ENCODE results near the gene ELP5. TPM values are rescaled to one million over a fixed set of nuclear protein-coding genes. Genes with fewer than 3 reads are reported as not detected.
A peak's percentile ranks its signal among the peaks of the same experiment; 100 is the strongest.
"Not testable (repeated sequence)": the region's sequence is repeated elsewhere in the genome, so short reads cannot be mapped to it uniquely, and the experiment has no call there.

Gene ELP5
- total and polyA plus RNA-seq, 2 donors: 17.7 to 39.2 TPM

DNA sequence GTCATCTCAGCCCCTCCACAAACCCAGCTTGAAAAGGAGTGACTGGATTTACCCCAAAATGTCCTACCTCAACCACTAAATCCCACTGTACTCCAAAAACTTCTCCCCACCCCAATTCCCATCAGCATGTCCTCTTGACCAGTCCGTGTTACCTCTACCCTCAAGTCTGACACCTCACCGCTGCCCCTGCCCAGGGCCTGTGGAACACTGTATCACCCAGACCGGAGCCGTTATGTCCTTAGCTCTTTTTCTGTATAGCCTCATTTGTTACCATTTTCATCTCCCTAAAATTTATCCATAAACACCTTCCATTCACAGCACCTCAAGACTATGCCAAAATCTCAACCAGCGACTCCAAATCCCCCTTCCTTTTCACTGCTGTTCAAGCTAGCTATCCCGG, 15.2 kb upstream of the ELP5 start:
- H3K36me3 ChIP-seq (ENCODE audit: insufficient read depth): no peaks in the 10 kb centered on the region
- 85% methylated on average over 6 of the region's 6 CpGs for WGBS
- no peak overlapping the region for H3K27ac ChIP-seq (ENCODE audit: low read depth)
- no peaks in the 10 kb centered on the region for H3K4me1 ChIP-seq (ENCODE audit: insufficient read depth)
- no peak for DNase-seq (ENCODE audit: extremely low spot score)
- no peak overlapping the region for H3K4me3 ChIP-seq (ENCODE audit: low read depth, low read length)

DNA sequence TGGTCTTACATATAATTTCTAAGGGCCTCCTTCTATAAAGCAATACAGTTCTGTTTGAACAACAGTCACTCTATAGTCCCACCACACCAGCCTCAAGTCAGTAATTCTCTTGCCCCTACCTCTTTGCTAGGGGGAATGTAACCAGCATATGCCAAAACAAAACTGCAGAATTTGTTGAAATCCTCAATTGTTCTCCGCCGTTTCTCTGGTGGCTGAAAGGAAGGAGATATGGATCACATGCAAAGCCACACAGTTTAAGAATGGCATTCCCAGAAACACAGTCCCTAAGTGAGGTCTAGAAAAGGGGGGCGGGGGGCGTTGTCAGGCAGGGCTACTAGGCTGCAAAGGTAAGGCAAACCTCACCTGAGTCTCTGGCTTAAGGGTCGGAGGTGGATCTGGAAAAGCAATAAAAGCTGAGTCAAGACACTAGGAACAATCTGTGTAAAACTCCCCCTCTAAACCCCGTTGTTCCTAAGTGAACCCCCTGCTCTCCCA, 14.7 kb upstream of the ELP5 start:
- 32% methylated on average over 6 of the region's 6 CpGs for WGBS
- H3K4me1 ChIP-seq (ENCODE audit: insufficient read depth): no peaks in the 10 kb centered on the region

DNA sequence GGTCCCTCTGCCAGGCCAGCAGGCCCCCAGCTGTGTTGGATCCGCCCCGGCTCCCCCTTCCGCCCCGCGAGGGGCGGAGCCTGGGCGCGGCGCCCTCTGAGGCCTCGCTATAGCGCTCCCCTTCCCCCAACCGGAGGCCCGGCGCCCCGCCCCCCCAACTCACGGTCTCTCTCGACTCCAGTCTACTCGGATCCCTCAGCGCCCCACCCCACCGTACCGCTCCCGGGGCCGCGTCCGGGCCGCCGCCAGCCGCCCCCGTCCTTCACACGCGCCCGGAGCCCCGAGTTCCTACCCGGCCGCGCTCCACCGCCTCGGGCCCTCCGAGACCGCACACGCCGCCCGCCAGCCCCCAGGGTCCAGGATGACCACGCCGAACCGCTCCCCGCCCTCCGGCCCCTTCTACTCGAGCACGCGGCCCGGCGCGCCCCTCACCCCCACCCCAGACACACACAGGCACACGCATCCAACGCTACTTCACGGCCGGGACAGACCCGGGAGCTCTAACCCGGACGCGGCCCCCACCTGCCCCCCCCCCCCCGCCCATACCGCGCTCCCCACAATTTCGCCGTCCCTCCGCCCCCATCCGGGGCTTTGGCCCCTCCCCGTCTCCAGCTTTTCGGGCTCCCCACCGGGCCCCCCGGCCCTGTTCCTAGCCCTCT, 14.1 kb upstream of the ELP5 start:
- H3K4me1 ChIP-seq (ENCODE audit: insufficient read depth): no peaks in the 10 kb centered on the region
- 1% methylated on average over 73 of the region's 73 CpGs for WGBS
- peak overlapping the region; percentile 92 for H3K4me3 ChIP-seq (ENCODE audit: low read depth, low read length)
- no peak for DNase-seq (ENCODE audit: extremely low spot score)
- H3K36me3 ChIP-seq (ENCODE audit: insufficient read depth): no peaks in the 10 kb centered on the region
- peak overlapping the region; percentile 97 for H3K27ac ChIP-seq (ENCODE audit: low read depth)

More for the DNA sequence above, 14.7 kb upstream of the ELP5 start:
- H3K36me3 ChIP-seq (ENCODE audit: insufficient read depth): no peaks in the 10 kb centered on the region
- DNase-seq (ENCODE audit: extremely low spot score): no peak
- peak overlapping the region; percentile 92 for H3K4me3 ChIP-seq (ENCODE audit: low read depth, low read length)
- H3K27ac ChIP-seq (ENCODE audit: low read depth): peak overlapping the region; percentile 97

DNA sequence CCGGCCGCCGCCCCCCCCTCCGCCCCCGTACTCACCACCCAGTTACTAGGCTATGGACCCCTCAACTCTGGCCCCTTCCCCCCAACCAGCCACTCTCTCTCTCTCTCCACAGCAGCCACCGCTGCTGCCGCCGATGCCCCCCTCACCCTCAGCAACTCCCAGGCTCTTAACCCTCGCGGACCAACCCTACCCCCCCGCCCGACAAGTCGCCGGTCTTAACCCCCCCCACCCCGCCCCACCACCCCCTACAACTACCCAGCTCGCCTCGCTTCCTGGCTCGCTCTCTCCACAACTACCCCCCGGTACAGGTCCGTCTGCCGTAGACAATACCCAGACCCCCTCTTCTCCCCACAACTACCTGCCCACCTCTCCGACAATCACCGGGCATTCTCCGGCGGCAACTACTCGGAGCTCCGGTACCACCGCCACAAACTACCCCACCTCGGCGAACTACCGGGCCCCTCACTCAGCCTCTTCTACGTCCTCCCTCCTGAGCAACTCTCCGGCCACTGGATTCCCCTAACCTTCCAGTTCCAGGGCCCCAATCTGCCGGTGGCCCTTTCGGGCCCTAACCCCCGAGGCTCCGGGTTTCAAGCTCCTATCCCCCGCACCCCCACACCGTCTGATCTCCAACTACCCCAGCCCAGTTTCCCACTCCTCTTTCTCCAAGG, 13.5 kb upstream of the ELP5 start:
- Histone ChIP-seq H3K4me3 (ENCODE audit: low read depth, low read length) (peak overlapping the region; percentile 92), H3K36me3 (ENCODE audit: insufficient read depth) (no peaks in the 10 kb centered on the region), H3K27ac (ENCODE audit: low read depth) (peak overlapping the region; percentile 97), H3K4me1 (ENCODE audit: insufficient read depth) (no peaks in the 10 kb centered on the region)
- 1% methylated on average over 39 of the region's 39 CpGs for WGBS
- DNase-seq (ENCODE audit: extremely low spot score): no peak

DNA sequence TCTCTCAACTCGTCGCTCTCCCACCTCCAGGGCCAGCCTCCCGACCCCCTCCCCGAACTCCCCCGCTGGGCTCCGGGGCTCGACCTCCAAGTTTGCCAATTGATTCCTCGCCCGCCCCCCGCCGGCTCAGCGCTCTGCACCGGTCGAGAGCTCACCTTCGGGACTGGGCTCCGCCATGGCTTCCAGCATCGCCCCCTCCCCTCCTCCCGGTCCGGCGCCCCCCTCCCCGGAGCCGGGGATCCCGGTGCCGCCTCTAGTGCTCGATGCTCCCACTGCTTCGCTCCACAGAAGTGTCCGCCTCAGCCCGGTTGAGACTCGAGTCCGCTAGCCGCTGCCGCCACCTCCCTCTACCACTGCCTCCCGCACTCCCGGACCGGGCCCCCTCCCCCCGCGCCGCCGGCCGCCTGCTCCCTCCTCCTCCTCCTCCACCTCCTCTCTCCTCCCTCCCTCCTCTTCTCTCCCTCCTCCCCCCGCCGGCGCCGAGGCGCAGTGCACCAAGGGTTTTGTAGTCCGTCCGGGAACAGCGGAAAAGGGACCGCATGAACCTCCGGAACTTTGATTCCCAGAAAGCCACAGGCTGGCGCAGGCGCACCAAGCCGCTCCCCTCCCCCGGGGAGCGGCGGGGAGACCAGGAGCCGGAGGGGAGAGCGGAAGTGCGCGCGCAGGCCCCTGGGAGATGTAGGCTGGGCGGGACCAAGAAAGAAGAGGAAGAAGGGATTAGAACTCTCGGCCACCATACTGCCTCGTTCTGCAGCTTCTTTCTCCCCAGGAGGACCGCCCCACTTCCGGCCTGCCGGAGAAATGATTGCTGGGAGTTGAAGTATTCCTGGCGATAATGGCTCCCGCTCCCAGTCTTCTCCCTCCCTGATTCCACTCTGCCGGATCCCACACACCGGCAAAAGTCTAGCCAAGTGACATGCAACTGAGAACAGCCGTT, 12.7 kb upstream of the ELP5 start, which contains the start of gene PHF23:
PHF23 (minus strand) TSS at position 367 of the 937 bp plus-strand sequence; CDS start at position 189, 178 bp downstream.
- peak within 1 kb of the TSS; percentile 92 for H3K4me3 ChIP-seq (ENCODE audit: low read depth, low read length)
- H3K4me1 ChIP-seq (ENCODE audit: insufficient read depth): no peaks in the 10 kb centered on the region
- H3K36me3 ChIP-seq (ENCODE audit: insufficient read depth): no peaks in the 10 kb centered on the region
- 1% methylated on average over 72 of the region's 72 CpGs for WGBS
- peak within 1 kb of the TSS; percentile 97 for H3K27ac ChIP-seq (ENCODE audit: low read depth)
- peak; percentile 99 for DNase-seq (ENCODE audit: extremely low spot score)

DNA sequence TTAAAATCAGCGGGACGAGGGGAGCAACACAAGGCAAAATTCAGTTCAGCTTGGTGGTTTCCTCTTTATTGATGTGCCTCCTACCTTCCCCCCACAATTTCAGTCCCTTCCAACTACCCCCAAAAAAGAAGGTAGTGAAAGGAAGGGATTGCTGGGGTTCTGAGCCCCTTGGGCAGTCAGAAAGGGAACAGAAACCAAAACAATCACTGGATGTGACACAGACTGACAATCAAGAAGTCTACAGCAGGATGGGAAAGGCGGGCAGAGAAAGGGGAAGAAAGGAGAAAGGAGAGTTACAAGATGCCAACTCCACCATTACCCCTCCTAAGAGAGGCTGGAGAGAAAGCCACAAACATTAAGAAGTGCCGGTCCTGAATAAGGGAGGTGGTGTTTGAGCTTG, 11.6 kb upstream of the ELP5 start:
- no peak overlapping the region for H3K4me3 ChIP-seq (ENCODE audit: low read depth, low read length)
- H3K27ac ChIP-seq (ENCODE audit: low read depth): no peak overlapping the region
- no peaks in the 10 kb centered on the region for H3K4me1 ChIP-seq (ENCODE audit: insufficient read depth)
- no peaks in the 10 kb centered on the region for H3K36me3 ChIP-seq (ENCODE audit: insufficient read depth)
- WGBS: 69% methylated on average over 4 of the region's 4 CpGs
- DNase-seq (ENCODE audit: extremely low spot score): no peak

DNA sequence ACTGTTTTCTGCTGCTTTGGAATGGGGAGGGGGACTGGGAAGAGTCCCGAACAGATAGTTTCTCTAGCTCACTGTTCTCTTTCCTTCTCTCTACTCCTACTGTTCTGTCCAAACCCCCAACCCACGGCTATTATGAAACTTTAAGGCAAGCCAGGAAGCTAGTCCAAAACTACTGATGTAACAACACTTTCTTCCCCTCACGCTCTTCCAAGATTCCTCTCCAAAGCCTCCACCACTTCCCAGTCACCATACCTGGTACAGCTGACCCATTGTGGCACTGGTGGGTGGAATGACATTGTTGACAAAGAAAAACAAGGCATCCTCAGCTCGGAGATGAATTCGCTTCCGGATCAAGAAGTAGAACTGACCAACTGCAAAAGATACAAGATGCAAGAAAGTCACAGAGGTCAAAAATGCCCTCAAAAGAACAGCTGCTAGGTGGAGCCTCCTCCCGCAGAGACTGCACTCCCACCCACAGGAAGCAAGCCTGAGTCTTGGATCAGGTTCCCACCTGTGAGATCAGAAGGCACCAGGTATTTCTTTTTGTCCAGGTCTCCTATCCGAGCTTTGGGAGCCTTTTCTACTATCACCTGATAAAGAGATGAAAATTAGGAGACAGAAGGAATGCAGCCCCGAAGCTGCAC, 10.8 kb upstream of the ELP5 start:
- Histone ChIP-seq H3K27ac (ENCODE audit: low read depth) (peak overlapping the region; percentile 99), H3K4me1 (ENCODE audit: insufficient read depth) (no peaks in the 10 kb centered on the region), H3K4me3 (ENCODE audit: low read depth, low read length) (peak overlapping the region; percentile 80), H3K36me3 (ENCODE audit: insufficient read depth) (no peaks in the 10 kb centered on the region)
- WGBS: 33% methylated on average over 9 of the region's 9 CpGs
- no peak for DNase-seq (ENCODE audit: extremely low spot score)

DNA sequence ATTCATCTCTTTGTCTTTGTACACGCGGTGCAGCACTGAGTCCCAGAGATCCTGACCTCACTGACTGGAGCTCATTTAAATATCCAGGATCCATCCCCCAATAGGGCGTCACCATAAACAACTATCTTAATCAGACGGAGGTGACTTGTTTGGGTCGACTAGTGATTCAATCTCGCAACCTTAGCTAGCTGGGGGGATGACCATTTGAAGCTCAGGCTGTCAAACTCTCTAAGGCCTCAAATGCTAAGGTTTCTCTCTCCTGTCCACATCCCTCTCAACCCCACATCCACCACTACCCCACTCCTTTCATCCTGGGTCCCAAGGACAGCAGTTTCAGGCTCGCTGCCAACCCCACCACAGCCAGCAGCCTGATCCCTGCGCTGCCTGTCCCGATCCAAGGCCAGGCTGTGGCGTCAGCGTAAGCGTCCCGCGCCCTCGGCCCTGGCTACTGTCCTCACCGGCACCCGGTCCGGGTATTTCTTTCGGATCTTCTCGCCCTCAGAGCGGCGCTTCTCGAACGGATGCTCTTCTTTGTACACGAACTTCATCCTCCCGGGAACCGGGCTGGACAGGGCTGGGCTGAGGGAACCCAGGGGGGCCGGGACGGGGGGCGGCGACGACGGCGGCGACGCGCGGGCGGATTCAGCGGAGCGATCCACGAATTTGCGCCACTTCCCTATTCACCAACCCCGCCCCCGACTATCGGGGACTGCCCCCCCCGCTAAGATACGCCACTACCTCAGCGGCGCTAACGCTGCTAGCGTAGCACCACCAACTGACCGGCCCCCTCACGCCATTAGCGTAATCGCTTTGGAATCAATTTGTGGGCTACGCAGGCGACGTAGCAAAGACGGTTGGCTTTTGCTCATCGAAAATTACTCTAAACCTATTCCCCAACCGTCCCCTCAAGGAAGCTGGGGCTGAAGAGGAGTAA, 10.0 kb upstream of the ELP5 start, which contains the start of gene GABARAP:
GABARAP (minus strand) TSS at position 667 of the 934 bp plus-strand sequence; CDS start at position 548, 119 bp downstream.
- Histone ChIP-seq H3K36me3 (ENCODE audit: insufficient read depth) (no peaks in the 10 kb centered on the region), H3K4me1 (ENCODE audit: insufficient read depth) (no peaks in the 10 kb centered on the region)

DNA sequence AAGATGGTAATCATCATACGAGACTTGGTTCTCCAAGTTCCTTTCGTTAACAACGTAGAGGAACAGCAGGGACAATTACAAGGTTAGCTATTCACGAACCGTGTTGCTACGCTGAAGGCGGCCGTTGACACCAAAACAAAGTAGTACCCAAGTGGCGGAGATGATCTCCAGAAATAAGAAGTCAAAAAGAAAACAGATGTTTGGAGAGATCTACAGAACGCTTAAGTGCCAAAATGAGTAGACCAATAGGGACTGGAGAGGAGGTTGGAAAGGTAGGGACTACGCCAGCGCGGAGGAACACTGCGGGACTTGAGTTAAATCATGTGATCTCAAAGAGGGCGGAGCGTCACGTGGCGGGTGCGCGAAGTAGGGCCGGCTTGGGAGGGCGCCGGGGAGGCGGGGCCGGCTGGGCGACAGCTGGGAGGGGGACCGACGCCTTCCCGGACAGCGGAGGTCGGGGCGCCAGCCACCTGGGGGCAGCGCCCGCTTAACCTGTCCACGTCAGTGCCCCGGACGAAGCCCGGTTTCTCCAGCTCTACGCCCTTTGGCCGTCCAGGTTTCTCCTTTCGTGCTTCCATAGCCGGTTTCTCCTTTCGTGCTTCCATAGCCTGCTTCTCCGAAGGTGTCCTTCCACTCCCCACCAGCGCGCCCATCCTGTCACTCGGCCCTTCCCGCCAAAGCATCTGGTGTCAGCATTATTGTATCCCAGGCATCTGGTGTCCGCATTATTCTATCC, 9.1 kb upstream of the ELP5 start:
- DNase-seq (ENCODE audit: extremely low spot score): peak; percentile 95
- Histone ChIP-seq H3K36me3 (ENCODE audit: insufficient read depth) (no peaks in the 10 kb centered on the region), H3K27ac (ENCODE audit: low read depth) (peak overlapping the region; percentile 92), H3K4me3 (ENCODE audit: low read depth, low read length) (peak overlapping the region; percentile 80), H3K4me1 (ENCODE audit: insufficient read depth) (no peaks in the 10 kb centered on the region)
- 1% methylated on average over 49 of the region's 49 CpGs for WGBS

More for the DNA sequence above, 10.0 kb upstream of the ELP5 start, which contains the start of gene GABARAP:
- Histone ChIP-seq H3K27ac (ENCODE audit: low read depth) (peak within 1 kb of the TSS; percentile 99), H3K4me3 (ENCODE audit: low read depth, low read length) (peak within 1 kb of the TSS; percentile 80)
- WGBS: under 1% methylated on average over 62 of the region's 62 CpGs
- peak; percentile 92 for DNase-seq (ENCODE audit: extremely low spot score)

DNA sequence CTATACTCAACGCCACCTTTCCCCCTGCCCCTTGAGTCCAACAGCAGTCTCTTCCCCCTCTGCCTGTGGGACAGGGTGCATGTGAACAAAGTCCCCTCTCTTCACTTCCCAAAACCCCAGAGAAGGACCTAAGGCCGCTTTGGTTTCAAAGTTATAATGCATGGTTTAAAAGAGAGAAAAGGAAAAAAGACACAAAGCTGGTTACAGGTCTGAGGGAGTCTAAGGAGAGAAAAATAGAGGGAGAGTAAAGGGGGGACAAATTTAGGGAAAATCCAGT, 8.6 kb upstream of the ELP5 start:
- H3K4me3 ChIP-seq (ENCODE audit: low read depth, low read length): peak overlapping the region; percentile 80
- 40% methylated on average over 2 of the region's 2 CpGs for WGBS
- no peaks in the 10 kb centered on the region for H3K4me1 ChIP-seq (ENCODE audit: insufficient read depth)
- no peak for DNase-seq (ENCODE audit: extremely low spot score)
- no peaks in the 10 kb centered on the region for H3K36me3 ChIP-seq (ENCODE audit: insufficient read depth)
- peak overlapping the region; percentile 92 for H3K27ac ChIP-seq (ENCODE audit: low read depth)

DNA sequence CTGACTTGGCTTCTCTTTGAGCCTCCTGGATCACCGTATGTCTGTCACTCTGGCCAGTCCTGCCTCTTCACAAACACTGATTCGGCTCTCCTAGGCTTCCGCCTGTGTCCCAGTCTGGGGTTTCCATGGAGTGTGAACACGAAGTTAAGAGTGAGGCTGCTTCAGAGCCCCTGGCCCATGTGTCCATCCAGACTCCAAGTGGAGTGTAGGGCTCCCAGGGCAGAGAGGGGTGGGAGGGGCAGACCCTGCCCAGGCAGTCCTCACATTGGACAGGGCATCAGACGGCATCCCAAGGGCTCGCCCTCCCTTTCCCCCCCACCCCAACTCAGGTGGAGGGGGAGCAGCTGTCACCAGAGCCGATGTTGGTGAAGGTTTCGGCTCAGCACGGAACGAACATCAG, 8.2 kb upstream of the ELP5 start:
- H3K36me3 ChIP-seq (ENCODE audit: insufficient read depth); H3K4me1 ChIP-seq (ENCODE audit: insufficient read depth); H3K4me3 ChIP-seq (ENCODE audit: low read depth, low read length); H3K27ac ChIP-seq (ENCODE audit: low read depth); DNase-seq (ENCODE audit: extremely low spot score): not testable (repeated sequence)
- 77% methylated on average over 10 of the region's 10 CpGs for WGBS

DNA sequence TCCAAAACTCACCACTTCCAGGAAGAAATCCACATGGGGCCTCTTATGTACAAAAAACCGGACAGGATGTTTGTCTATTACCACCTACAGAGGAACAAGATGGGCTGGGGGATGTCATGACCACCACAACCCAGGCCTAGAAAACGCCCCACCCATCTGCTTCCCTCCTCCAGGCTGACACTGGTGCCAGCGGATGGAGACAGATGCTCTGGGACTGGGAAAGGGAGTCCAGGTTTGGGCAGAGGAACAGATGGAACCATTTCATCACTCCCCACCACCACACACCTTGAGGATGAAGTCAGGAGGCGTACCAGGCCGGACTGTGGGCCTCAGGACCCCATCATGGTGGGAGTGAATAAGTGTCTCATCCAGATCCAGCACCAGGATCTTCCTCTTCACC, 5.2 kb upstream of the ELP5 start:
- Histone ChIP-seq H3K27ac (ENCODE audit: low read depth) (no peak overlapping the region), H3K36me3 (ENCODE audit: insufficient read depth) (no peaks in the 10 kb centered on the region), H3K4me3 (ENCODE audit: low read depth, low read length) (no peak overlapping the region), H3K4me1 (ENCODE audit: insufficient read depth) (peaks cover 3% of the 10 kb centered on the region)
- 92% methylated on average over 5 of the region's 5 CpGs for WGBS
- no peak for DNase-seq (ENCODE audit: extremely low spot score)

Data from urinary bladder (tissue), 4 donors.